ENCODE results near the gene GAS2L1. TPM values are rescaled to one million over a fixed set of nuclear protein-coding genes. Genes with fewer than 3 reads are reported as not detected.
A peak's percentile ranks its signal among the peaks of the same experiment; 100 is the strongest.

Gene GAS2L1
- polyA plus RNA-seq, 2 of the 4 experiments (the other 2 are of a cell fraction), result 7.6 to 17.2 TPM

- TF ChIP-seq JUNB (IDR thresholded peaks at IDR 0.05) (no peak), HOXA7 (CRISPR knock-in tag; IDR thresholded peaks at IDR 0.05) (no peak), ZNF302 (CRISPR knock-in tag; IDR thresholded peaks at IDR 0.05) (no peak)
- no peak for ATAC-seq
- POLR2A ChIA-PET, result no interaction called here
These were observed 31.3 kb upstream of the GAS2L1 start for GRCh38 chr22:29275167-29275566.

GRCh38 chr22:29275819-29276565, 30.5 kb upstream of the GAS2L1 start:
- no peak for FAIRE-seq
- Histone ChIP-seq H3K27ac (no peak overlapping the region), H3K9me3 (no peaks in the 10 kb centered on the region), H3K4me1 (peaks cover 39% of the 10 kb centered on the region), H3K4me3 (no peak overlapping the region), H3K4me2 (peak overlapping the region; percentile 28)
- no peak for ATAC-seq
- POLR2A ChIA-PET, result no interaction called here
- DNase-seq (ENCODE audit: low read depth in 1 of 2, low spot score in 1 of 2), result no peak
- TF ChIP-seq MAFK (IDR thresholded peaks at IDR 0.05; ENCODE audit: partially characterized antibody), result no peak
- no peak for TF ChIP-seq RAD21 (conservative IDR thresholded peaks at IDR 0.05 in 1 of 2, IDR thresholded peaks at IDR 0.05 in 1 of 2)
- TF ChIP-seq ZFP36 (IDR thresholded peaks at IDR 0.05; ENCODE audit: borderline replicate concordance, partially characterized antibody), result no peak
- TF ChIP-seq GATA3 (IDR thresholded peaks at IDR 0.05; ENCODE audit: borderline replicate concordance), result no peak
- no peak for TF ChIP-seq NR3C1 (IDR thresholded peaks at IDR 0.05)
- TF ChIP-seq FOSL2 (IDR thresholded peaks at IDR 0.05), result no peak
- no peak for TF ChIP-seq FOSL2 (CRISPR knock-in tag; IDR thresholded peaks at IDR 0.05)
- TF ChIP-seq ZC3H11A (IDR thresholded peaks at IDR 0.05), result no peak
- no peak for TF ChIP-seq BCL3 (IDR thresholded peaks at IDR 0.05)
- no peak for TF ChIP-seq RARB (CRISPR knock-in tag; IDR thresholded peaks at IDR 0.05)
- no peak for TF ChIP-seq CTCF (IDR thresholded peaks at IDR 0.05)
- no peak for TF ChIP-seq RNF2 (IDR thresholded peaks at IDR 0.05; ENCODE audit: borderline replicate concordance, low read depth)
- no peak for TF ChIP-seq HOXB13 (CRISPR knock-in tag; IDR thresholded peaks at IDR 0.05; ENCODE audit: low read depth)
- TF ChIP-seq RCOR1 (IDR thresholded peaks at IDR 0.05; ENCODE audit: low read depth, low read length), result no peak
- no peak for TF ChIP-seq NPAS2 (CRISPR knock-in tag; IDR thresholded peaks at IDR 0.05; ENCODE audit: borderline replicate concordance)
- TF ChIP-seq CEBPB (IDR thresholded peaks at IDR 0.05), result no peak
- no peak for TF ChIP-seq MYC (IDR thresholded peaks at IDR 0.05; ENCODE audit: borderline replicate concordance, low read length)
- no peak for TF ChIP-seq E2F6 (IDR thresholded peaks at IDR 0.05; ENCODE audit: borderline replicate concordance, low read depth)
- TF ChIP-seq ELK1 (IDR thresholded peaks at IDR 0.05; ENCODE audit: low read depth, low read length), result no peak
- 77% methylated on average over 3 of the region's 3 CpGs for WGBS (ENCODE audit: missing lambda C conversion rate)
- CTCF ChIA-PET, result interaction anchor here (1.3 kb wide), 1 partner anchor 25 kb away, joined by 7 read pairs; no protein-coding TSS in a partner anchor

More at GRCh38 chr22:29275167-29275566, 31.3 kb upstream of the GAS2L1 start:
- CTCF ChIA-PET, result no interaction called here
- Histone ChIP-seq H3K4me2 (peak overlapping the region; percentile 28), H3K4me1 (peaks cover 47% of the 10 kb centered on the region), H3K4me3 (no peak overlapping the region), H3K9me3 (no peaks in the 10 kb centered on the region), H3K27ac (no peak overlapping the region)
- FAIRE-seq (no peak), DNase-seq (ENCODE audit: low read depth in 1 of 2, low spot score in 1 of 2) (no peak)
- 76% methylated on average over 3 of the region's 3 CpGs for WGBS (ENCODE audit: missing lambda C conversion rate)

Data from A549 (cell line).